Measurements from ENCODE around the gene EPS8L1. TPM values are rescaled to one million over a fixed set of nuclear protein-coding genes. Genes with fewer than 3 reads are reported as not detected.

Gene EPS8L1
- polyA plus RNA-seq, 1 donor (not counting 4 experiments of a cell fraction or from before 2014, with no cell fraction given): 26.0 TPM

- Histone ChIP-seq H3K9me1 (ENCODE audit: control insufficient read depth, extremely low read depth, insufficient read depth, low read length) (no peaks in the 10 kb centered on the region), H2AFZ (ENCODE audit: control insufficient read depth, low read length) (peak overlapping the region; percentile 81), H3K4me2 (ENCODE audit: control insufficient read depth, extremely low read depth, insufficient read depth, low read depth, low read length) (peak overlapping the region; percentile 99), H3K27me3 (ENCODE audit: control insufficient read depth, extremely low read depth, insufficient read depth, low read length) (peaks cover 17% of the 10 kb centered on the region), H4K20me1 (ENCODE audit: control insufficient read depth, extremely low read depth, insufficient read depth, low read length) (no peaks in the 10 kb centered on the region), H3K36me3 (ENCODE audit: control insufficient read depth in 2 of 2, extremely low read depth in 1 of 2, insufficient read depth in 2 of 2, low read length in 2 of 2) (peaks cover 0 to 9% of the 10 kb centered on the region in 2 experiments), H3K9ac (ENCODE audit: control insufficient read depth, extremely low read depth, insufficient read depth, low read length) (peak overlapping the region; percentile 63), H3K9me3 (ENCODE audit: control insufficient read depth, low read depth, low read length) (no peaks in the 10 kb centered on the region), H3K4me3 (ENCODE audit: control insufficient read depth in 2 of 3, extremely low read depth in 1 of 3, insufficient read depth in 2 of 3, low read depth in 1 of 3, low read length in 3 of 3) (peak overlapping the region; percentile 53 to 87 (median 79)), H3K79me2 (ENCODE audit: control insufficient read depth, insufficient read depth, low read length) (no peaks in the 10 kb centered on the region), H3K4me1 (ENCODE audit: control insufficient read depth, extremely low read depth, insufficient read depth, low read length) (peaks cover 12% of the 10 kb centered on the region), H3K27ac (ENCODE audit: control insufficient read depth, insufficient read depth, low read length) (peak overlapping the region; percentile 70)
- TF ChIP-seq CTCF (optimal IDR thresholded peaks at IDR 0.05 in 1 of 3, IDR thresholded peaks at IDR 0.05 in 1 of 3, conservative IDR thresholded peaks at IDR 0.05 in 1 of 3; ENCODE audit: extremely low read depth in 1 of 3, insufficient read depth in 2 of 3, low read length in 3 of 3): peak in 1 of 3 experiments; percentile 25
- TF ChIP-seq EZH2 (IDR thresholded peaks at IDR 0.05; ENCODE audit: low read length): no peak
- dilution Hi-C loops (cut with MboI; ENCODE audit: extremely low pct_ligation_motif_present, low sequenced_read_pairs): no loop called here
- DNase-seq (ENCODE audit: low read depth, low spot score) (no peak), FAIRE-seq (peak; percentile 72)
These were observed 5.5 kb downstream of the EPS8L1 start for GRCh38 chr19:55080968-55081769.

- Histone ChIP-seq H3K9me1 (ENCODE audit: control insufficient read depth, extremely low read depth, insufficient read depth, low read length) (no peaks in the 10 kb centered on the region), H3K27ac (ENCODE audit: control insufficient read depth, insufficient read depth, low read length) (no peak overlapping the region), H3K27me3 (ENCODE audit: control insufficient read depth, extremely low read depth, insufficient read depth, low read length) (peaks cover 17% of the 10 kb centered on the region), H4K20me1 (ENCODE audit: control insufficient read depth, extremely low read depth, insufficient read depth, low read length) (no peaks in the 10 kb centered on the region), H3K4me3 (ENCODE audit: control insufficient read depth in 2 of 3, extremely low read depth in 1 of 3, insufficient read depth in 2 of 3, low read depth in 1 of 3, low read length in 3 of 3) (peak overlapping the region; percentile 12 to 53 (median 29)), H3K79me2 (ENCODE audit: control insufficient read depth, insufficient read depth, low read length) (no peaks in the 10 kb centered on the region), H3K36me3 (ENCODE audit: control insufficient read depth in 2 of 2, extremely low read depth in 1 of 2, insufficient read depth in 2 of 2, low read length in 2 of 2) (peaks cover 0 to 9% of the 10 kb centered on the region in 2 experiments), H3K4me1 (ENCODE audit: control insufficient read depth, extremely low read depth, insufficient read depth, low read length) (peaks cover 12% of the 10 kb centered on the region), H3K9ac (ENCODE audit: control insufficient read depth, extremely low read depth, insufficient read depth, low read length) (no peak overlapping the region), H2AFZ (ENCODE audit: control insufficient read depth, low read length) (peak overlapping the region; percentile 9), H3K4me2 (ENCODE audit: control insufficient read depth, extremely low read depth, insufficient read depth, low read depth, low read length) (peak overlapping the region; percentile 17), H3K9me3 (ENCODE audit: control insufficient read depth, low read depth, low read length) (no peaks in the 10 kb centered on the region)
- dilution Hi-C loops (cut with MboI; ENCODE audit: extremely low pct_ligation_motif_present, low sequenced_read_pairs): no loop called here
- no peak for FAIRE-seq
- TF ChIP-seq EZH2 (IDR thresholded peaks at IDR 0.05; ENCODE audit: low read length): no peak
- no peak for TF ChIP-seq CTCF (optimal IDR thresholded peaks at IDR 0.05 in 1 of 3, IDR thresholded peaks at IDR 0.05 in 1 of 3, conservative IDR thresholded peaks at IDR 0.05 in 1 of 3; ENCODE audit: extremely low read depth in 1 of 3, insufficient read depth in 2 of 3, low read length in 3 of 3)
- DNase-seq (ENCODE audit: low read depth, low spot score): no peak
These were observed 6.0 kb downstream of the EPS8L1 start for GRCh38 chr19:55081770-55082019.

Data from keratinocyte (primary cell).